Ovary (tissue), 3 donors: ENCODE results near the gene TMEM151B.

Source experiments
- CTCF ChIP-seq, 3 donors: fragments of 450-650 bp in 2 of 3; fragments of 200-600 bp in 1 of 3; IDR thresholded peaks; one replicate each; pipeline versions ENCODE4 v1.5.1 to v1.8.0; 2016 to 2022; ENCODE audit warnings: antibody characterized with exemption in 3 of 3, mild to moderate bottlenecking in 1 of 3
- POLR2A ChIP-seq: fragments of 450-650 bp; IDR thresholded peaks from one replicate; pipeline ENCODE4 v1.6.1; 2017; ENCODE audit warnings: antibody characterized with exemption, mild to moderate bottlenecking, moderate library complexity
- donor health status: DM: no; HTN: no; CAD: no.

- TF ChIP-seq CTCF (IDR thresholded peaks at IDR 0.05) (no peak), POLR2A (no peak)
Observed at GRCh38 chr6:44262467-44263353, 7.5 kb upstream of the TMEM151B start.
